HG03025 (cell line): ENCODE results near the gene IL22RA2.
A peak's percentile ranks its signal among the peaks of the same experiment; 100 is the strongest.

Experiments
- ATAC-seq: cut with Tn5 transposase; IDR thresholded peaks from one replicate; pipeline ENCODE4 v1.9.1; 2021; ENCODE audit warnings: mild to moderate bottlenecking, moderate library complexity; ENCODE audit not compliant: unreplicated experiment, low FRiP score

IL22RA2 gene

DNA sequence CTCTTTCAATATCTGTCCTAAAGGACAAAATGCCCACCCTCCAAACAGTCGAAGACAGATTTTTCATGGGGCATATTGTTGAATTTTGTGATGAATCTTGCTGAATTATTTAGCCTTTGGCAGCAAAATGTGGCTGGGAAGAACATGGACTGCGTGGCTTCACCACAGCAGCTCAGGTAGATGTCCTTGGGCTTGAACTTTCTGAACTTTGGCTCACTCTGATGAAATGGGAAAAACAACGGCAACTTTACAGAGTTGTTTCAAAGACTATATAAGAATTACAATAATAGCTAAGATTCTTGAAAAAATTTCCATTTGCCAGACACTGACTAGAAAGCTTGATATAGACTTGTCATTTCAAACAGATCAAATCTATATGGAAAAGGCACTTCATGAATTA is 75.9 kb downstream of the IL22RA2 start:
- ATAC-seq, result no peak

GRCh38 chr6:137097057-137097456 is 76.4 kb downstream of the IL22RA2 start:
- no peak for ATAC-seq

DNA sequence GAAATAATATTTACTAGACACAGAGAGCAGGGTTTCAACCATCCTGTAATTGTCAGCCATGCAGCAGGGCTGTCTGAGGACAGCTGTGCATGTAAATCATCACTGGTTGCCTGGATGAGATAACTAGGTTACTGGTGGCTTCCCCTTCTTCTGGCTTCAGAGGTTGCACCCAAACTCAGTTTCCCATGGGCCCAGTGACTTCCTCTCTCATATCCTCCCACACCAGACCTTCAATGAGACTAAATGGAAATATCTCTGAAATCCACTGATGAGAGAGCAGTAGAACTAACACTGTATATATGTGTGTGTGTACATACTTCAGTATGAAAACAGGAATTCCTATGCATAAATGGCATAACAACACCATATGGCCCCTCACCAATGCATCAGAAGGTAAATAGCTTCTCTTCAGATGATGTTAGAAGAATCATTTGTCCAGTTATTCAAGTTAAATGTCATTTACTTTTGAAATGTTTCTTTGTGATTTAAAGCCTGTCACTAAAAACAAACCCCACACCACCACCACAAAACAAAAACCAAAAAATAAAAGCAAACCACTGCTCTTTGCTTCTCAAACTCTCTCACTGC is 77.7 kb downstream of the IL22RA2 start:
- ATAC-seq, result peak; percentile 84

GRCh38 chr6:137095093-137095492 is 78.4 kb downstream of the IL22RA2 start:
- no peak for ATAC-seq

- no peak for ATAC-seq
Measured at GRCh38 chr6:137094411-137095008, 78.9 kb downstream of the IL22RA2 start.
